Activated CD8-positive, alpha-beta memory T cell treated with anti-CD3 and anti-CD28 coated beads, Interleukin-2, amount 50 U/mL, for 4 hours (primary cell): Measurements from ENCODE around the gene KIF1A.

ENCODE experiments used
- DNase-seq: peaks from one replicate; pipeline ENCODE4 v3.0.0-alpha.2; 2020

Gene KIF1A

GRCh38 chr2:240762971-240763370 lies 57.0 kb downstream of the KIF1A start:
- DNase-seq: no peak

- no peak for DNase-seq
Observed at GRCh38 chr2:240762249-240762648, 57.8 kb downstream of the KIF1A start.

GRCh38 chr2:240760576-240761246 lies 59.3 kb downstream of the KIF1A start:
- DNase-seq: no peak

GRCh38 chr2:240760121-240760520 lies 59.9 kb downstream of the KIF1A start:
- DNase-seq: no peak

- no peak for DNase-seq
Observed at GRCh38 chr2:240759459-240759858, 60.6 kb downstream of the KIF1A start.

GRCh38 chr2:240757086-240757614 lies 62.9 kb downstream of the KIF1A start:
- no peak for DNase-seq

GRCh38 chr2:240752209-240752608 lies 67.8 kb downstream of the KIF1A start:
- DNase-seq: no peak

GRCh38 chr2:240750409-240750808 lies 69.6 kb downstream of the KIF1A start:
- no peak for DNase-seq

- DNase-seq: no peak
Observed at GRCh38 chr2:240749516-240749915, 70.5 kb downstream of the KIF1A start.

- DNase-seq: no peak
Observed at GRCh38 chr2:240747256-240747655, 72.8 kb downstream of the KIF1A start.

- DNase-seq: no peak
Observed at GRCh38 chr2:240746671-240747070, 73.3 kb downstream of the KIF1A start.

GRCh38 chr2:240745962-240746361 lies 74.1 kb downstream of the KIF1A start:
- no peak for DNase-seq

- DNase-seq: no peak
Observed at GRCh38 chr2:240745456-240745855, 74.6 kb downstream of the KIF1A start.

GRCh38 chr2:240742602-240743095 lies 77.4 kb downstream of the KIF1A start:
- no peak for DNase-seq

- DNase-seq: no peak
Observed at GRCh38 chr2:240741091-240741490, 78.9 kb downstream of the KIF1A start.

- DNase-seq: peak; percentile 52
Observed at GRCh38 chr2:240739797-240740196, 80.2 kb downstream of the KIF1A start.

- no peak for DNase-seq
Observed at GRCh38 chr2:240737958-240738357, 82.1 kb downstream of the KIF1A start.

- no peak for DNase-seq
Observed at GRCh38 chr2:240737512-240737911, 82.5 kb downstream of the KIF1A start.

GRCh38 chr2:240736281-240737250 lies 83.5 kb downstream of the KIF1A start:
- DNase-seq: no peak

- DNase-seq: no peak
Observed at GRCh38 chr2:240735476-240735875, 84.5 kb downstream of the KIF1A start.

- no peak for DNase-seq
Observed at GRCh38 chr2:240734756-240735155, 85.3 kb downstream of the KIF1A start.

- peak; percentile 26 for DNase-seq
Observed at GRCh38 chr2:240733803-240734495, 86.1 kb downstream of the KIF1A start.
